PC-3 (cell line): ENCODE measurements around the gene TFDP1. TPM values are rescaled to one million over a fixed set of nuclear protein-coding genes. Genes with fewer than 3 reads are reported as not detected.

Experiments used
- ATAC-seq: fragments of 200-7000 bp; cut with Tn5 transposase; 2 replicates; pipeline ENCODE4 v1.9.1; 2020; ENCODE audit warnings: mild to moderate bottlenecking, moderate library complexity
- BruUV-seq: library from RNA; stranded (reverse); fragments of 400-500 nt; replicated peaks from 2 replicates; lab custom pipeline; 2021; lab: Mats Ljungman, UMichigan
- CTCF ChIA-PET: fragments of 300-600 bp; sonication (Branson Sonifier 250); formaldehyde crosslinking; loops from one replicate; lab custom pipeline; 2022; ENCODE audit warnings: antibody characterized with exemption; lab: Charles Lee
- POLR2A ChIA-PET: fragments of 300-600 bp; sonication (Branson Sonifier 250); formaldehyde crosslinking; loops from one replicate; lab custom pipeline; 2022; ENCODE audit warnings: antibody characterized with exemption; ENCODE audit not compliant: unreplicated experiment; lab: Charles Lee
- DNase-seq: peaks from one replicate; pipeline ENCODE4 v3.0.0-alpha.2; 2015
- H2AFZ ChIP-seq: fragments of 300-600 bp; sonication (generic); 2 replicates; pipeline ENCODE4 v1.6.0; 2016; ENCODE audit warnings: antibody characterized with exemption, low read length
- H3F3A ChIP-seq: fragments of 300-600 bp; sonication (generic); one replicate; pipeline ENCODE4 v1.6.0; 2017; ENCODE audit warnings: antibody characterized with exemption, low read length, control low read depth, mild to moderate bottlenecking; ENCODE audit not compliant: unreplicated experiment
- H3K27ac ChIP-seq: fragments of 300-600 bp; sonication (generic); 2 replicates; pipeline ENCODE4 v1.5.1; 2016; ENCODE audit warnings: mild to moderate bottlenecking, low read length
- H3K27me3 ChIP-seq: fragments of 300-600 bp; sonication (generic); 2 replicates; pipeline ENCODE4 v1.6.1; 2016; ENCODE audit warnings: low read length, mixed read lengths
- H3K36me3 ChIP-seq: fragments of 300-600 bp; sonication (generic); 2 replicates; pipeline ENCODE4 v1.6.1; 2016; ENCODE audit warnings: low read depth, mixed run types, low read length, mixed read lengths
- H3K4me1 ChIP-seq: fragments of 300-600 bp; sonication (generic); 2 replicates; pipeline ENCODE4 v1.5.1; 2016; ENCODE audit warnings: low read length; ENCODE audit not compliant: insufficient read depth
- H3K4me2 ChIP-seq: fragments of 300-600 bp; sonication (generic); 2 replicates; pipeline ENCODE4 v1.6.0; 2016; ENCODE audit warnings: low read length
- H3K4me3 ChIP-seq: fragments of 300-600 bp; sonication (generic); 2 replicates; pipeline ENCODE4 v1.5.1; 2016; ENCODE audit warnings: mild to moderate bottlenecking, low read length, mixed read lengths
- H3K79me2 ChIP-seq: fragments of 300-600 bp; sonication (generic); 2 replicates; pipeline ENCODE4 v1.6.1; 2017; ENCODE audit warnings: low read length, mixed read lengths
- H3K9ac ChIP-seq: fragments of 300-600 bp; sonication (generic); 2 replicates; pipeline ENCODE4 v1.6.0; 2016; ENCODE audit warnings: mild to moderate bottlenecking, low read length
- H3K9me2 ChIP-seq: fragments of 300-600 bp; sonication (generic); replicated peaks from 2 replicates; pipeline ENCODE4 v1.6.1; 2016; ENCODE audit warnings: mixed run types, low read length, mixed read lengths
- H3K9me3 ChIP-seq: fragments of 300-600 bp; sonication (generic); 2 replicates; pipeline ENCODE4 v1.6.1; 2016; ENCODE audit warnings: low read length, mixed read lengths
- H4K20me1 ChIP-seq: fragments of 300-600 bp; sonication (generic); 2 replicates; pipeline ENCODE4 v1.6.1; 2016; ENCODE audit warnings: low read length, mixed read lengths
- EZH2 ChIP-seq: fragments of 300-600 bp; sonication (generic); IDR thresholded peaks from one replicate; pipeline ENCODE4 v1.6.1; 2017; ENCODE audit warnings: antibody characterized with exemption, mild to moderate bottlenecking, low read length; ENCODE audit not compliant: unreplicated experiment
- EZH2phosphoT487 ChIP-seq: fragments of 300-600 bp; sonication (generic); IDR thresholded peaks from 2 replicates; pipeline ENCODE4 v1.6.1; 2018; ENCODE audit warnings: mild to moderate bottlenecking, antibody characterized with exemption, low read length, borderline replicate concordance
- intact Hi-C: fragments of 100-400 bp; cut with micrococcal nuclease; formaldehyde crosslinking; loops from 2 replicates; pipeline ENCODE4 v1.9.0; 2023
- total RNA-seq: library from RNA; depleted of rRNA; stranded (reverse); fragments of >200 nt; gene quantifications from 2 replicates; pipeline ENCODE4 v1.2.3, GENCODE V29; 2014
- TF ChIP-seq, protein P1 (sequence below): fragments of 300-600 bp; sonication (generic); conservative IDR thresholded peaks from 2 replicates; pipeline ENCODE4 v1.5.1; 2017; ENCODE audit warnings: antibody characterized with exemption, low read depth, mild to moderate bottlenecking, low read length

TFDP1 gene
- total RNA-seq, 1 experiment from 2014 or later: 89.5 TPM

DNA sequence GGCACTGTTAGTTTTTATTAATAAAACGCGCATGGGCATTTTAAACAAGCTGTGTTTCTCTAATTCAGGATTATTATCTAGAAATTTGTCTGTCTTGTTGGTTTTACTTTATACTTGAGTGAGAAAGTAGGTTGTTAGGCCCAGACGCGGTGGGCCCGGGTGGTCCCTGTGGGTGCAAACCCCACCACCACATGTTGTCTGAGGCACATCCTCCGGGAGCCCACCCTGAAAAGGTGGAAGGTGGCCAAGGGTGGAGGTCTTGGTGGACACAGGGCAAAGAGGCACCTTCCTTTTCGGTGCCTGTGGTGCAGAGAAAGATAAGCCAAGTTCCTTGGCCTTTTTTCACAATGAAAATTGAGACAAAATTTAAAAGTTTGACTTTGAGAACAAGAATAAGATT, 56.9 kb downstream of the TFDP1 start:
- intact Hi-C loops: no loop called here
- H3K27ac ChIP-seq: no peak overlapping the region
- DNase-seq: no peak
- no peak overlapping the region for H3K9ac ChIP-seq
- no peaks in the 10 kb centered on the region for H3K4me1 ChIP-seq
- H3K36me3 ChIP-seq: peaks cover 38% of the 10 kb centered on the region
- no peak overlapping the region for H3K4me2 ChIP-seq
- H3F3A ChIP-seq: no peaks in the 10 kb centered on the region
- no peak for ATAC-seq
- POLR2A ChIA-PET: no interaction called here
- no peaks in the 10 kb centered on the region for H4K20me1 ChIP-seq
- TF ChIP-seq, protein P1, sequence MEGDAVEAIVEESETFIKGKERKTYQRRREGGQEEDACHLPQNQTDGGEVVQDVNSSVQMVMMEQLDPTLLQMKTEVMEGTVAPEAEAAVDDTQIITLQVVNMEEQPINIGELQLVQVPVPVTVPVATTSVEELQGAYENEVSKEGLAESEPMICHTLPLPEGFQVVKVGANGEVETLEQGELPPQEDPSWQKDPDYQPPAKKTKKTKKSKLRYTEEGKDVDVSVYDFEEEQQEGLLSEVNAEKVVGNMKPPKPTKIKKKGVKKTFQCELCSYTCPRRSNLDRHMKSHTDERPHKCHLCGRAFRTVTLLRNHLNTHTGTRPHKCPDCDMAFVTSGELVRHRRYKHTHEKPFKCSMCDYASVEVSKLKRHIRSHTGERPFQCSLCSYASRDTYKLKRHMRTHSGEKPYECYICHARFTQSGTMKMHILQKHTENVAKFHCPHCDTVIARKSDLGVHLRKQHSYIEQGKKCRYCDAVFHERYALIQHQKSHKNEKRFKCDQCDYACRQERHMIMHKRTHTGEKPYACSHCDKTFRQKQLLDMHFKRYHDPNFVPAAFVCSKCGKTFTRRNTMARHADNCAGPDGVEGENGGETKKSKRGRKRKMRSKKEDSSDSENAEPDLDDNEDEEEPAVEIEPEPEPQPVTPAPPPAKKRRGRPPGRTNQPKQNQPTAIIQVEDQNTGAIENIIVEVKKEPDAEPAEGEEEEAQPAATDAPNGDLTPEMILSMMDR: no peak
- no peak for TF ChIP-seq EZH2
- no peaks in the 10 kb centered on the region for H3K27me3 ChIP-seq
- CTCF ChIA-PET: no interaction called here
- BruUV-seq: no TSS peak
- H3K4me3 ChIP-seq: no peak overlapping the region
- no peak overlapping the region for H2AFZ ChIP-seq
- H3K9me2 ChIP-seq: no peaks in the 10 kb centered on the region
- no peaks in the 10 kb centered on the region for H3K79me2 ChIP-seq
- H3K9me3 ChIP-seq: no peaks in the 10 kb centered on the region

DNA sequence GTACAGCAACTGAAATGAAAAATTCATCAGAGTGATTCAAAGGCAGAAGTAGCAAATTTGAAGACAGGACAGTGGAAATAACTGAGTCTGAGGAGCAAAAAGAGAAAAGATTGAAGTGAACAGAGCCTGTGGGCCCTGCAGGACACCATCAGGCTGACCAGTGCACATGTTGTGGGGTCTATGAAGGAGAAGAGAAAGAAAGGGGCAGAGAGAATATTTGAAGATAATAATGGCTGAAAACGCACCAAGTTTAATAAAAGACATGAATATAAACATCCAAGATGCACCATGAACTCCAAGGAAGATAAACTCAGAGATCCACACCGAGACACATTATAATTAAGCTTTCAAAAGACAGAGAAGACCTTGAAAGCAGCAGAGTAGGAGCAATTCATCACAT, 58.0 kb downstream of the TFDP1 start:
- Histone ChIP-seq H3F3A (no peaks in the 10 kb centered on the region), H3K4me1 (peaks cover 6% of the 10 kb centered on the region; the same call in 1 of the 2 replicates), H3K9me2 (no peaks in the 10 kb centered on the region), H3K27me3 (no peaks in the 10 kb centered on the region), H3K9me3 (no peaks in the 10 kb centered on the region), H3K4me3 (no peak overlapping the region), H2AFZ (no peak overlapping the region), H3K9ac (no peak overlapping the region), H4K20me1 (no peaks in the 10 kb centered on the region), H3K27ac (no peak overlapping the region), H3K4me2 (no peak overlapping the region), H3K79me2 (no peaks in the 10 kb centered on the region), H3K36me3 (peaks cover 32% of the 10 kb centered on the region)
- ChIA-PET CTCF (no interaction called here), POLR2A (interaction anchor here (0.7 kb wide), 1 partner anchor 180 kb away, joined by 3 read pairs; no protein-coding TSS in a partner anchor)
- ATAC-seq (no peak), DNase-seq (no peak)
- no TSS peak for BruUV-seq
- TF ChIP-seq EZH2: no peak
- TF ChIP-seq EZH2phosphoT487: no peak
- intact Hi-C loops: no loop called here

DNA sequence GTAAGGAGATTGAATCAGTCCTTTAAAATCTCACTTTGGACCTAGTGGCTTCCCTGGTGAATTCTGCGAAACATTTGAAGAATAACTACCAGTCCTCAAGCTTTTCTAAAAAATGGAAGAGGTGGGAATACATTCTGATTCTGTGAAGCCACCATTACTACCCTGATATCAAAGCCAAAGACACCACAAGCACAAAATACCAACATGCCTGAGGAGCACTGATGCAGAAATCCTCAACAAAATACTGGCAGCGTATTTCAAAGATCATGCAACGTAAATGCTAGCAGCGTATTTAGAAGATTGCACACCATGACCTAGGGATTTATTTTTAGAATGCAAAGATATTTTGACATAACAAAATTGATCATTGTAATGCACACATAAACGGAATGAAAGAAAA, 59.0 kb downstream of the TFDP1 start:
- Histone ChIP-seq H3K79me2 (no peaks in the 10 kb centered on the region), H3K4me1 (peaks cover 9% of the 10 kb centered on the region; the same call in 1 of the 2 replicates), H3K9me3 (no peaks in the 10 kb centered on the region), H3K4me2 (no peak overlapping the region), H3K9ac (no peak overlapping the region), H4K20me1 (no peaks in the 10 kb centered on the region), H3K27ac (no peak overlapping the region), H3K9me2 (no peaks in the 10 kb centered on the region), H3K36me3 (peaks cover 25% of the 10 kb centered on the region), H2AFZ (no peak overlapping the region), H3K27me3 (no peaks in the 10 kb centered on the region), H3F3A (no peaks in the 10 kb centered on the region), H3K4me3 (no peak overlapping the region)
- CTCF ChIA-PET: no interaction called here
- no TSS peak for BruUV-seq
- intact Hi-C loops: no loop called here
- TF ChIP-seq EZH2 (no peak), EZH2phosphoT487 (no peak)
- TF ChIP-seq, protein P1: no peak
- DNase-seq (no peak), ATAC-seq (no peak)
- POLR2A ChIA-PET: no interaction called here
